HepG2 (cell line): ENCODE data around the gene NUAK1. TPM values are rescaled to one million over a fixed set of nuclear protein-coding genes. Genes with fewer than 3 reads are reported as not detected.

ENCODE experiments used
- KDM3A ChIP-seq: IDR thresholded peaks from 2 replicates; pipeline ENCODE4 v1.6.1; 2018; ENCODE audit warnings: low read depth, missing compliant biosample characterization
- MAFK ChIP-seq, 2 experiments: IDR thresholded peaks in 1 of 2; conservative IDR thresholded peaks in 1 of 2; 2 replicates each; pipeline ENCODE4 v1.6.1; 2011; ENCODE audit warnings: improper control_type of control experiment in 2 of 2, low read length in 2 of 2
- MYC ChIP-seq: sonication (generic); formaldehyde crosslinking; IDR thresholded peaks from 2 replicates; pipeline ENCODE4 v1.9.0; 2021; ENCODE audit warnings: missing genetic modification reagents, borderline replicate concordance
- NR1H2 ChIP-seq: sonication (generic); formaldehyde crosslinking; IDR thresholded peaks from 2 replicates; pipeline ENCODE4 v1.8.1; 2022; ENCODE audit warnings: low read depth, missing genetic modification reagents, borderline replicate concordance
- PRMT3 ChIP-seq: sonication (generic); formaldehyde crosslinking; IDR thresholded peaks from 2 replicates; pipeline ENCODE4 v1.8.1; 2022; ENCODE audit warnings: low read depth, mild to moderate bottlenecking, moderate library complexity, missing genetic modification reagents, borderline replicate concordance
- ZFX ChIP-seq: sonication (generic); formaldehyde crosslinking; IDR thresholded peaks from 2 replicates; pipeline ENCODE4 v1.4.0; 2020; ENCODE audit warnings: mild to moderate bottlenecking, low read depth, missing genetic modification reagents, moderate library complexity
- polyA plus RNA-seq, 8 experiments: library from polyadenylated mRNA; depleted of rRNA in 3 of 8; stranded (reverse) in 7 of 8; unstranded in 1 of 8; fragments of >200 nt; fragmentation: Illumina TruSeq in 4 of 8; extraction: Trizol in 4 of 8; gene quantifications; 2 replicates each; pipeline versions ENCODE4 v1.2.1 to v1.2.3, GENCODE V29; 2011 to 2016; ENCODE audit warnings: low read depth in 4 of 8, missing spikeins in 1 of 8, mixed read lengths in 1 of 8; ENCODE audit not compliant: insufficient read depth in 1 of 8
- total RNA-seq, 5 experiments: library from RNA; depleted of rRNA; stranded (reverse); fragments of >200 nt; fragmentation: Illumina TruSeq; extraction: Trizol; gene quantifications; 2 replicates each; pipeline ENCODE4 v1.2.3, GENCODE V29; 2016; ENCODE audit warnings: low read depth in 1 of 5
- TF ChIP-seq, protein P1 (sequence below): sonication (generic); formaldehyde crosslinking; IDR thresholded peaks from 2 replicates; pipeline ENCODE4 v1.4.0; 2020; ENCODE audit warnings: missing genetic modification reagents, mild to moderate bottlenecking, borderline replicate concordance
- TF ChIP-seq, protein P2 (sequence below): IDR thresholded peaks from 2 replicates; pipeline ENCODE4 v1.6.1; 2018; ENCODE audit warnings: missing genetic modification reagents
- TF ChIP-seq, protein P3 (sequence below): sonication (generic); formaldehyde crosslinking; IDR thresholded peaks from 2 replicates; pipeline ENCODE4 v1.5.1; 2020; ENCODE audit warnings: mild to moderate bottlenecking, missing genetic modification reagents, borderline replicate concordance
- TF ChIP-seq, protein P4 (sequence below): sonication (generic); formaldehyde crosslinking; IDR thresholded peaks from 2 replicates; pipeline ENCODE4 v1.4.0; 2020; ENCODE audit warnings: mild to moderate bottlenecking, missing genetic modification reagents, borderline replicate concordance
- TF ChIP-seq, protein P5 (sequence below), 2 experiments: fragments of 450-650 bp in 1 of 2; sonication (generic) in 1 of 2; formaldehyde crosslinking; IDR thresholded peaks; 2 replicates each; pipeline versions ENCODE4 v1.5.0 to v1.8.0; 2020 to 2022; ENCODE audit warnings: mild to moderate bottlenecking in 1 of 2, missing genetic modification reagents in 1 of 2

NUAK1 gene
- total and polyA plus RNA-seq, 2 of the 13 experiments (the other 11 are each of a cell fraction or from before 2014, with no cell fraction given), result 1.7 to 1.9 TPM

DNA sequence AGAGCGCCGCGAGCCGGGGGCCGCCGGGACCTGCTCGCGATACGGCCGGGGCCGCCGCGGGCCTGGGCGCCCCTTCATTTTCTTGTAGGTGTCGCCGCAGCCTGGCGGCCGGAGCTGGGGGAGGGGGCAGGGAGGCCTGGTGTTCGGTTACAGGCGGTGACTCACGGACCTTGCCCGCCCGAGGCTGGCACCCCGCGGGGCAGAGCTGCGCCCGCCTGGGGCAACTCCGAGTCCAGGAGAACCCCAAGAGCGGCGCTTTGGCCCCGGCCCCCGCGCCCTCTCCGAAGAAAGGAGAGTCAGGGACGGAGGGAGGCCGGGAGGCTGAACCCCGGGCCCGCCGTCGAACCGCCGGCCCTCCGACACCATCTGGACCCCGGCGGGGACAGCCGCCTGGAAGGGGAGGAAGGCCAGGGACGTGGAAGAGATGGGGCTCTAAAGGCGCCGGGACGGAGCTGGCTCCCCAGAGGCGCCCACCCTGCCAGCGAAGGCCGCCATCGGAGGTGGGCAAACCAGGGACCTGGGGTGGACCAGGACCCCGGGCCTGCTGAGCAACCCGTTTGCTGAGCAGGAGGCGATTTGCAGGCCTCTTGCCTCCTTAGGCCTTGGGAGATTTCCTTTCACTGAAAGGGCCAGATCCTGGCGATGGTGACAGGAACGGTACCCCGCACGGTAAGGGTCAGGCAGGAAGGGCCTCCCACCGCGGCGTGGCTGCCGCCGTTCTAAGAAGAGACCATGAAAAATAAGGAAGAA lies 843 bp upstream of the NUAK1 start (continued):
- TF ChIP-seq, protein P1, sequence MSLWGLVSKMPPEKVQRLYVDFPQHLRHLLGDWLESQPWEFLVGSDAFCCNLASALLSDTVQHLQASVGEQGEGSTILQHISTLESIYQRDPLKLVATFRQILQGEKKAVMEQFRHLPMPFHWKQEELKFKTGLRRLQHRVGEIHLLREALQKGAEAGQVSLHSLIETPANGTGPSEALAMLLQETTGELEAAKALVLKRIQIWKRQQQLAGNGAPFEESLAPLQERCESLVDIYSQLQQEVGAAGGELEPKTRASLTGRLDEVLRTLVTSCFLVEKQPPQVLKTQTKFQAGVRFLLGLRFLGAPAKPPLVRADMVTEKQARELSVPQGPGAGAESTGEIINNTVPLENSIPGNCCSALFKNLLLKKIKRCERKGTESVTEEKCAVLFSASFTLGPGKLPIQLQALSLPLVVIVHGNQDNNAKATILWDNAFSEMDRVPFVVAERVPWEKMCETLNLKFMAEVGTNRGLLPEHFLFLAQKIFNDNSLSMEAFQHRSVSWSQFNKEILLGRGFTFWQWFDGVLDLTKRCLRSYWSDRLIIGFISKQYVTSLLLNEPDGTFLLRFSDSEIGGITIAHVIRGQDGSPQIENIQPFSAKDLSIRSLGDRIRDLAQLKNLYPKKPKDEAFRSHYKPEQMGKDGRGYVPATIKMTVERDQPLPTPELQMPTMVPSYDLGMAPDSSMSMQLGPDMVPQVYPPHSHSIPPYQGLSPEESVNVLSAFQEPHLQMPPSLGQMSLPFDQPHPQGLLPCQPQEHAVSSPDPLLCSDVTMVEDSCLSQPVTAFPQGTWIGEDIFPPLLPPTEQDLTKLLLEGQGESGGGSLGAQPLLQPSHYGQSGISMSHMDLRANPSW (CRISPR knock-in tag), result no peak
- TF ChIP-seq ZFX, result peak; percentile 77
- TF ChIP-seq MYC, result no peak
- TF ChIP-seq, protein P2, sequence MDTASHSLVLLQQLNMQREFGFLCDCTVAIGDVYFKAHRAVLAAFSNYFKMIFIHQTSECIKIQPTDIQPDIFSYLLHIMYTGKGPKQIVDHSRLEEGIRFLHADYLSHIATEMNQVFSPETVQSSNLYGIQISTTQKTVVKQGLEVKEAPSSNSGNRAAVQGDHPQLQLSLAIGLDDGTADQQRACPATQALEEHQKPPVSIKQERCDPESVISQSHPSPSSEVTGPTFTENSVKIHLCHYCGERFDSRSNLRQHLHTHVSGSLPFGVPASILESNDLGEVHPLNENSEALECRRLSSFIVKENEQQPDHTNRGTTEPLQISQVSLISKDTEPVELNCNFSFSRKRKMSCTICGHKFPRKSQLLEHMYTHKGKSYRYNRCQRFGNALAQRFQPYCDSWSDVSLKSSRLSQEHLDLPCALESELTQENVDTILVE (CRISPR knock-in tag), result no peak
- TF ChIP-seq KDM3A (CRISPR knock-in tag), result peak; percentile 29; the same call in 1 of the 2 replicates
- no peak for TF ChIP-seq NR1H2 (CRISPR knock-in tag)
- TF ChIP-seq, protein P3, sequence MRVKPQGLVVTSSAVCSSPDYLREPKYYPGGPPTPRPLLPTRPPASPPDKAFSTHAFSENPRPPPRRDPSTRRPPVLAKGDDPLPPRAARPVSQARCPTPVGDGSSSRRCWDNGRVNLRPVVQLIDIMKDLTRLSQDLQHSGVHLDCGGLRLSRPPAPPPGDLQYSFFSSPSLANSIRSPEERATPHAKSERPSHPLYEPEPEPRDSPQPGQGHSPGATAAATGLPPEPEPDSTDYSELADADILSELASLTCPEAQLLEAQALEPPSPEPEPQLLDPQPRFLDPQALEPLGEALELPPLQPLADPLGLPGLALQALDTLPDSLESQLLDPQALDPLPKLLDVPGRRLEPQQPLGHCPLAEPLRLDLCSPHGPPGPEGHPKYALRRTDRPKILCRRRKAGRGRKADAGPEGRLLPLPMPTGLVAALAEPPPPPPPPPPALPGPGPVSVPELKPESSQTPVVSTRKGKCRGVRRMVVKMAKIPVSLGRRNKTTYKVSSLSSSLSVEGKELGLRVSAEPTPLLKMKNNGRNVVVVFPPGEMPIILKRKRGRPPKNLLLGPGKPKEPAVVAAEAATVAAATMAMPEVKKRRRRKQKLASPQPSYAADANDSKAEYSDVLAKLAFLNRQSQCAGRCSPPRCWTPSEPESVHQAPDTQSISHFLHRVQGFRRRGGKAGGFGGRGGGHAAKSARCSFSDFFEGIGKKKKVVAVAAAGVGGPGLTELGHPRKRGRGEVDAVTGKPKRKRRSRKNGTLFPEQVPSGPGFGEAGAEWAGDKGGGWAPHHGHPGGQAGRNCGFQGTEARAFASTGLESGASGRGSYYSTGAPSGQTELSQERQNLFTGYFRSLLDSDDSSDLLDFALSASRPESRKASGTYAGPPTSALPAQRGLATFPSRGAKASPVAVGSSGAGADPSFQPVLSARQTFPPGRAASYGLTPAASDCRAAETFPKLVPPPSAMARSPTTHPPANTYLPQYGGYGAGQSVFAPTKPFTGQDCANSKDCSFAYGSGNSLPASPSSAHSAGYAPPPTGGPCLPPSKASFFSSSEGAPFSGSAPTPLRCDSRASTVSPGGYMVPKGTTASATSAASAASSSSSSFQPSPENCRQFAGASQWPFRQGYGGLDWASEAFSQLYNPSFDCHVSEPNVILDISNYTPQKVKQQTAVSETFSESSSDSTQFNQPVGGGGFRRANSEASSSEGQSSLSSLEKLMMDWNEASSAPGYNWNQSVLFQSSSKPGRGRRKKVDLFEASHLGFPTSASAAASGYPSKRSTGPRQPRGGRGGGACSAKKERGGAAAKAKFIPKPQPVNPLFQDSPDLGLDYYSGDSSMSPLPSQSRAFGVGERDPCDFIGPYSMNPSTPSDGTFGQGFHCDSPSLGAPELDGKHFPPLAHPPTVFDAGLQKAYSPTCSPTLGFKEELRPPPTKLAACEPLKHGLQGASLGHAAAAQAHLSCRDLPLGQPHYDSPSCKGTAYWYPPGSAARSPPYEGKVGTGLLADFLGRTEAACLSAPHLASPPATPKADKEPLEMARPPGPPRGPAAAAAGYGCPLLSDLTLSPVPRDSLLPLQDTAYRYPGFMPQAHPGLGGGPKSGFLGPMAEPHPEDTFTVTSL (CRISPR knock-in tag), result 0 out of 2 replicates have a peak, but pooled peaks have one; percentile 19
- no peak for TF ChIP-seq MAFK (conservative IDR thresholded peaks at IDR 0.05 in 1 of 2, IDR thresholded peaks at IDR 0.05 in 1 of 2; ENCODE audit: low read length in 2 of 2)
- TF ChIP-seq, protein P4, sequence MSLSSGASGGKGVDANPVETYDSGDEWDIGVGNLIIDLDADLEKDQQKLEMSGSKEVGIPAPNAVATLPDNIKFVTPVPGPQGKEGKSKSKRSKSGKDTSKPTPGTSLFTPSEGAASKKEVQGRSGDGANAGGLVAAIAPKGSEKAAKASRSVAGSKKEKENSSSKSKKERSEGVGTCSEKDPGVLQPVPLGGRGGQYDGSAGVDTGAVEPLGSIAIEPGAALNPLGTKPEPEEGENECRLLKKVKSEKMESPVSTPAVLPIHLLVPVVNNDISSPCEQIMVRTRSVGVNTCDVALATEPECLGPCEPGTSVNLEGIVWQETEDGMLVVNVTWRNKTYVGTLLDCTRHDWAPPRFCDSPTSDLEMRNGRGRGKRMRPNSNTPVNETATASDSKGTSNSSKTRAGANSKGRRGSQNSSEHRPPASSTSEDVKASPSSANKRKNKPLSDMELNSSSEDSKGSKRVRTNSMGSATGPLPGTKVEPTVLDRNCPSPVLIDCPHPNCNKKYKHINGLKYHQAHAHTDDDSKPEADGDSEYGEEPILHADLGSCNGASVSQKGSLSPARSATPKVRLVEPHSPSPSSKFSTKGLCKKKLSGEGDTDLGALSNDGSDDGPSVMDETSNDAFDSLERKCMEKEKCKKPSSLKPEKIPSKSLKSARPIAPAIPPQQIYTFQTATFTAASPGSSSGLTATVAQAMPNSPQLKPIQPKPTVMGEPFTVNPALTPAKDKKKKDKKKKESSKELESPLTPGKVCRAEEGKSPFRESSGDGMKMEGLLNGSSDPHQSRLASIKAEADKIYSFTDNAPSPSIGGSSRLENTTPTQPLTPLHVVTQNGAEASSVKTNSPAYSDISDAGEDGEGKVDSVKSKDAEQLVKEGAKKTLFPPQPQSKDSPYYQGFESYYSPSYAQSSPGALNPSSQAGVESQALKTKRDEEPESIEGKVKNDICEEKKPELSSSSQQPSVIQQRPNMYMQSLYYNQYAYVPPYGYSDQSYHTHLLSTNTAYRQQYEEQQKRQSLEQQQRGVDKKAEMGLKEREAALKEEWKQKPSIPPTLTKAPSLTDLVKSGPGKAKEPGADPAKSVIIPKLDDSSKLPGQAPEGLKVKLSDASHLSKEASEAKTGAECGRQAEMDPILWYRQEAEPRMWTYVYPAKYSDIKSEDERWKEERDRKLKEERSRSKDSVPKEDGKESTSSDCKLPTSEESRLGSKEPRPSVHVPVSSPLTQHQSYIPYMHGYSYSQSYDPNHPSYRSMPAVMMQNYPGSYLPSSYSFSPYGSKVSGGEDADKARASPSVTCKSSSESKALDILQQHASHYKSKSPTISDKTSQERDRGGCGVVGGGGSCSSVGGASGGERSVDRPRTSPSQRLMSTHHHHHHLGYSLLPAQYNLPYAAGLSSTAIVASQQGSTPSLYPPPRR (CRISPR knock-in tag), result no peak
- no peak for TF ChIP-seq PRMT3 (CRISPR knock-in tag)
- TF ChIP-seq, protein P5, sequence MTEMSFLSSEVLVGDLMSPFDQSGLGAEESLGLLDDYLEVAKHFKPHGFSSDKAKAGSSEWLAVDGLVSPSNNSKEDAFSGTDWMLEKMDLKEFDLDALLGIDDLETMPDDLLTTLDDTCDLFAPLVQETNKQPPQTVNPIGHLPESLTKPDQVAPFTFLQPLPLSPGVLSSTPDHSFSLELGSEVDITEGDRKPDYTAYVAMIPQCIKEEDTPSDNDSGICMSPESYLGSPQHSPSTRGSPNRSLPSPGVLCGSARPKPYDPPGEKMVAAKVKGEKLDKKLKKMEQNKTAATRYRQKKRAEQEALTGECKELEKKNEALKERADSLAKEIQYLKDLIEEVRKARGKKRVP (CRISPR knock-in tag; IDR thresholded peaks at IDR 0.05), result no peak
